Activated T-cell treated with anti-CD3 and anti-CD28 coated beads, Interleukin-2, amount 50 U/mL, for 72 hours (primary cell): ENCODE measurements around the gene SEC24B. TPM values are rescaled to one million over a fixed set of nuclear protein-coding genes. Genes with fewer than 3 reads are reported as not detected.
A peak's percentile ranks its signal among the peaks of the same experiment; 100 is the strongest.
"Not testable (repeated sequence)": the region's sequence is repeated elsewhere in the genome, so short reads cannot be mapped to it uniquely, and the experiment has no call there.

Experiments used
- ATAC-seq, 2 donors: fragments of 150-1000 bp; cut with Tn5 transposase; replicated peaks in 1 of 2; 2 replicates each; pipeline ENCODE4 v1.10.0; 2021; ENCODE audit warnings: moderate library complexity in 2 of 2, mild to moderate bottlenecking in 1 of 2
- DNase-seq, 2 donors: peaks; one replicate each; pipeline ENCODE4 v3.0.0; 2021 to 2022; ENCODE audit warnings: mixed read lengths in 1 of 2
- H3K27ac Mint-ChIP-seq: one replicate; pipeline ENCODE4 v1.8.0; 2022; ENCODE audit warnings: mild to moderate bottlenecking, moderate library complexity, mixed read lengths
- H3K27me3 Mint-ChIP-seq: one replicate; pipeline ENCODE4 v1.8.0; 2022; ENCODE audit warnings: low read depth, mixed read lengths
- H3K36me3 Mint-ChIP-seq, 2 donors: one replicate each; pipeline ENCODE4 v1.8.0; 2022; ENCODE audit warnings: mixed read lengths in 2 of 2, mild to moderate bottlenecking in 1 of 2; ENCODE audit not compliant: insufficient read depth in 2 of 2
- H3K4me1 Mint-ChIP-seq: one replicate; pipeline ENCODE4 v1.8.0; 2022; ENCODE audit warnings: low read depth, mixed read lengths
- H3K4me3 Mint-ChIP-seq, 2 donors: one replicate each; pipeline ENCODE4 v1.8.0; 2022; ENCODE audit warnings: mild to moderate bottlenecking in 2 of 2, mixed read lengths in 2 of 2, moderate library complexity in 2 of 2
- H3K9me3 Mint-ChIP-seq, 2 donors: one replicate each; pipeline ENCODE4 v1.8.0; 2022; ENCODE audit warnings: mixed read lengths in 2 of 2
- total RNA-seq, 2 donors: library from RNA; stranded (reverse); gene quantifications; one replicate each; pipeline ENCODE4 v1.2.3, GENCODE V29; 2022

Gene SEC24B
- total RNA-seq, 2 donors from 2014 or later = 25.0 to 25.8 TPM

DNA sequence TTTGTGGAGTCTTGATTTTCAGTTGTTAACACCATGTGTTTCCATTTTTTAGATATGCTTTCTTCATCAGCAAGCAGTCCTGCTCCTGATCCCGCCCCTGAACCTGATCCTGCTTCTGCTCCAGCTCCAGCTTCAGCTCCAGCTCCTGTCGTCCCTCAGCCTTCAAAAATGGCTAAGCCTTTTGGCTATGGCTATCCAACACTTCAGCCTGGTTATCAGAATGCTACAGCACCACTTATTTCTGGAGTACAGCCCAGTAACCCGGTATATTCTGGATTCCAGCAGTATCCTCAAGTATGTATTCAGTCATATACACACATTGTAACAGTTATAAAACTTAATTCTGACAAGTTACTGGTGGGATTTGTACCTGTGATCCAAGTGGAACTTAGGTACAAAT is 60.9 kb downstream of the SEC24B start:
- H3K27me3 Mint-ChIP-seq = no peaks in the 10 kb centered on the region
- no peak for DNase-seq
- no peak overlapping the region for H3K27ac Mint-ChIP-seq
- no peaks in the 10 kb centered on the region for H3K9me3 Mint-ChIP-seq
- H3K4me3 Mint-ChIP-seq = no peak overlapping the region
- H3K36me3 Mint-ChIP-seq = peaks cover 6 to 33% of the 10 kb centered on the region in 2 donors
- no peak for ATAC-seq
- H3K4me1 Mint-ChIP-seq = no peaks in the 10 kb centered on the region

DNA sequence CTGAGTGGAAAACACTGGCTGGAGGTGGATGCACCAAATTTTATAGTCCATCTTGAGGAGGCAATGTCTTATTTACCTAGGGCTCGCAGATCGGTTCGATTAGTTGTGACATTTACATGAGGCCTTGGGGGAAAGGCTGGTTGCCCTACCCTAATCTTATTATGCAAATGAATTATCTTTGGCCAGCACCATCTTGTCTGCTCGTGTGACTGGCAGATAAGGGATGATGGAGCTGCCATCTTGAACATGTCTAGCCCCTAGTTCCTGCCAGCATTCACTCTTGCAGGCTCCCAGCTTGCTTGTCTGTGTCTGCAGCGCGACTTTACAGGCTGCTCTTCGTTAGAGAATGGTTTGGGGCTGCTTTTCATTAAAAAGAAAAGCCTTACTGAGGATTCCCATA is 61.9 kb downstream of the SEC24B start:
- ATAC-seq (no peak), DNase-seq (no peak)
- H3K36me3 Mint-ChIP-seq = peaks cover 6 to 39% of the 10 kb centered on the region in 2 donors
- H3K4me3 Mint-ChIP-seq = no peak overlapping the region
- no peaks in the 10 kb centered on the region for H3K4me1 Mint-ChIP-seq
- no peaks in the 10 kb centered on the region for H3K27me3 Mint-ChIP-seq
- H3K27ac Mint-ChIP-seq = no peak overlapping the region
- no peaks in the 10 kb centered on the region for H3K9me3 Mint-ChIP-seq

DNA sequence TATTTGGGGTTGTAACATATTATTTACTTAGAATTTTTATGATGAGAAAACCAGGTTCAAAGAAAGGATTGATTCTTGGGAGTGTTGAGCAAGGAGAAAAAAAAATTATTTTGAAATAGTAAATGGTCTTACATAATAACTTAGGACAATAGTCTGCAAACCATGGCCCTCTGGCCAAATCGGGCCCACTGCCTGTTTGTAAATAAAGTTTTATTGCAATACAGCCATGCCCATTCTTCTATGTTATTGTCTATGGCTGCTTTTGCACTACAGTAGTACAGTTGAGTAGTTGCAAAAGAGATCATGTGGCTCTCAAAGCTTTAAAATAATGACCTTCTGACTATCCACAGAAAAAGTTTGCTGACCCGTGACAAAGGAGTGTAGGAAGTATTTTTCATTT is 63.3 kb downstream of the SEC24B start:
- ATAC-seq = no peak
- Mint-ChIP-seq H3K4me3 (no peak overlapping the region), H3K9me3 (no peaks in the 10 kb centered on the region), H3K27ac (peak overlapping the region; percentile 42), H3K27me3 (no peaks in the 10 kb centered on the region), H3K4me1 (no peaks in the 10 kb centered on the region), H3K36me3 (peaks cover 7 to 38% of the 10 kb centered on the region in 2 donors)
- no peak for DNase-seq

DNA sequence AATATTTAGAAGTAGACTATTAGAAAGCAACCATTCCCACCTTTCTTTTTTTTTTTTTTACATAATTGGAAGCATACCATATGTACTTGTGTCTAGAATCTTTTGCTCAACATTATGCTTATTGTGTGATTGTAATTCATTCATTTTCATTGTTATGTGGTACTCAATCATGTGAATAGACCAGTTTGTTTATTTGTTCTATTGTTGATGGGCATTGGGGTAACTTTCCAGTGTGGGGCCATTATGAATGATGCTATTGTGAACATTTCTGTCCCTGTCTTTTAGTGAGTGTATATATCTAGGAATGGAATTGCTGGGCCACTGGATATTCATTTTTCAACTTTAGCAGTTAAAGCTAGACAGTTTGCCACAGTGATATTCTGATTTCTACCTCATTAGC is 63.9 kb downstream of the SEC24B start:
- Mint-ChIP-seq H3K4me3 (no peak overlapping the region), H3K36me3 (peaks cover 7 to 40% of the 10 kb centered on the region in 2 donors), H3K4me1 (no peaks in the 10 kb centered on the region), H3K27me3 (no peaks in the 10 kb centered on the region), H3K9me3 (no peaks in the 10 kb centered on the region), H3K27ac (no peak overlapping the region)
- DNase-seq = no peak
- no peak for ATAC-seq

DNA sequence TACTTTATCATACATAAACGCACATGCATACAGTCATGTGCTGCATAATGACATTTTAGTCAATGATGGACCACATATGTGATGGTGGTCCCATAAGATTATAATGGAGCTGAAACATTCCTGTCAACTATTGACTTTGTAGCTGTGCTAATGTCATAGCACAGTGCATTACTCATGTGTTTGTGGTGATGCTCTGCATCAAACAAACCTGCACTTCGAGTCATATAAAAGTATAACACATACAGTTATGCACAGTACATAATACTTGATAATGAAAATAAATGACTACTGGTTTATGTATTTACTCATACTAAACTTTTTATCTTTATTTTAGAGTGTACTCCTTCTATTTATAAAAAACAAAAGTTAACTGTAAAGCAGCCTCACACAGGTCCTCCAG is 65.9 kb downstream of the SEC24B start:
- H3K36me3 Mint-ChIP-seq = peaks cover 7 to 42% of the 10 kb centered on the region in 2 donors
- DNase-seq (no peak), ATAC-seq (no peak)
- no peaks in the 10 kb centered on the region for H3K27me3 Mint-ChIP-seq
- H3K9me3 Mint-ChIP-seq = no peaks in the 10 kb centered on the region
- no peak overlapping the region for H3K27ac Mint-ChIP-seq
- H3K4me1 Mint-ChIP-seq = no peaks in the 10 kb centered on the region
- H3K4me3 Mint-ChIP-seq = no peak overlapping the region

DNA sequence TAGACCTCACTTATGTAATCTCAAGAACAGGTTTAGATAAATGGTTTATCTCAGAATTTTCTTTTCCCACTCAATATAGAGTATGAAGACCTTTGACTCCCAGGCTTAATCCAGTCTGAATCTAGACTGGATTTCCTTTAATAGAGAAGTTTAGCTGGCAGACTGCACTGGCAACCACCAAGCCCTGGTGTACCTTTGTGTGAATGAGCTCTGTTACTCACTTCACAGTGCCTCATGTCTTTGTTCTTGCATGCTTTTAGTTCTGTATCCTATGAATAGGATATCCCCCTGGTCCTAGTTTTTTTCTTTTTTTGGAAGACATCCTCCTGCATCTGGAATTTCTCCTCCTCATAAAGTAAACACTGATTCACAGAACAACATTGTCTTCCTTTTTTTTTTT is 73.3 kb downstream of the SEC24B start:
- H3K27ac Mint-ChIP-seq = no peak overlapping the region
- no peaks in the 10 kb centered on the region for H3K27me3 Mint-ChIP-seq
- H3K36me3 Mint-ChIP-seq = peaks cover 3 to 26% of the 10 kb centered on the region in 2 donors
- H3K4me1 Mint-ChIP-seq = no peaks in the 10 kb centered on the region
- no peak overlapping the region for H3K4me3 Mint-ChIP-seq
- H3K9me3 Mint-ChIP-seq = no peaks in the 10 kb centered on the region
- ATAC-seq = no peak
- DNase-seq = no peak

DNA sequence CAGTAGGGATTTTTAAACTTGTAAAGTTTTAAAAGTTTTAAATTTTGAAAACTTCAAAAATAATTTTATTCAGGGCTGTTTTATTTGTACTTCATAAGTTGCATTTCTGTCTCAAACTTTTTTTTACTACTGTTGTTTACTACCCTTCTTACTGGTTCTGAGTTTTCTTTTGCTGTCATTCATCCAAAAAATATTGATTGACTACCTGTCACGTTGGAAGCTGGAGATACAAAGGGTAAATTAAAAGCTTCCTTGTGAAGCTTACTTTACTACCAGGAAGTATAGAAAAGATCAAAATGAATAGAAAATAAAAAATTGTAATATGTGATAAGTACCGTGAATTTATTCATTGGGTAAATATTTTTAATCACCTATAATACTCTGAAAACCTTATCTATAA is 77.1 kb downstream of the SEC24B start:
- no peak for DNase-seq
- Mint-ChIP-seq H3K4me1 (no peaks in the 10 kb centered on the region), H3K27ac (no peak overlapping the region), H3K4me3 (no peak overlapping the region), H3K9me3 (no peaks in the 10 kb centered on the region), H3K36me3 (peaks cover 3 to 18% of the 10 kb centered on the region in 2 donors), H3K27me3 (no peaks in the 10 kb centered on the region)
- no peak for ATAC-seq

DNA sequence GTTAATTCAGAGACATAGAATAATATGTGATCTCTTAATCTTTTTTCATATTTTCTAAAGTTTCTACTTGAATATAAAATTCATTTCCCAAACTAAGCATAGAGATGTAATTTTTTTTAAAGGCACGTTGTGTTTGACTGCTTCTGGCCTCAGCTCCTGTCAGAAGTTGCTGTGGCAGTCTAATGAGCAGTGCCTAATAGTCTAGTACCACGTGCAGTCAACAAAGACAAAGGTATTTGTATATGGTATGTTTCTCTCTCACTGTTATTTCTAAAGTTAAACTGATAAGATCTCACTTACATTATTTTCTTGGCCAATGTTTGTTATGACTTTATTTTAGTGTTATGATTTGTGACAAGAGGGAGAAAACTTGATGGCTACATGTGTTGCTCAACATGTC is 77.8 kb downstream of the SEC24B start:
- H3K9me3 Mint-ChIP-seq = no peaks in the 10 kb centered on the region
- no peak overlapping the region for H3K4me3 Mint-ChIP-seq
- no peaks in the 10 kb centered on the region for H3K27me3 Mint-ChIP-seq
- no peak for ATAC-seq
- H3K4me1 Mint-ChIP-seq = no peaks in the 10 kb centered on the region
- DNase-seq = no peak
- H3K27ac Mint-ChIP-seq = no peak overlapping the region
- H3K36me3 Mint-ChIP-seq = peaks cover 3 to 18% of the 10 kb centered on the region in 2 donors

DNA sequence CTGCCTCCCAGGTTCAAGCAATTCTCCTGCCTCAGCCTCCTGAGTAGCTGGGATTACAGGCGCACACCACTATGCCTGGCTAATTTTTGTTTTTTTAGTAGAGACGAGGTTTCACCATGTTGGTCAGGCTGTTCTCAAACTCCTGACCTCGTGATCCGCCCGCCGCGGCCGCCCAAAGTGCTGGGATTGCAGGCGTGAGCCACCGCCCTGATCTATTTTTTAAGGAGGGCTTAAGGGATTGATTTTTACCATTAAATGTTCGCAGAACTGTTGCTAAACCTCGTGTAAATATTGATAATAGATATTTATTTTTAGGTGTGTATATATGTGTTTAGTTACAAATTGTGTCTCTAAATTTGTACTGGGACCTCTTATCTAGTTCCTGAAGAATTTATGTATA is 79.8 kb downstream of the SEC24B start:
- ATAC-seq, H3K4me1 Mint-ChIP-seq, H3K27ac Mint-ChIP-seq, H3K9me3 Mint-ChIP-seq, DNase-seq, H3K4me3 Mint-ChIP-seq, H3K27me3 Mint-ChIP-seq: not testable (repeated sequence)
- peaks cover 3 to 14% of the 10 kb centered on the region in 2 donors for H3K36me3 Mint-ChIP-seq

DNA sequence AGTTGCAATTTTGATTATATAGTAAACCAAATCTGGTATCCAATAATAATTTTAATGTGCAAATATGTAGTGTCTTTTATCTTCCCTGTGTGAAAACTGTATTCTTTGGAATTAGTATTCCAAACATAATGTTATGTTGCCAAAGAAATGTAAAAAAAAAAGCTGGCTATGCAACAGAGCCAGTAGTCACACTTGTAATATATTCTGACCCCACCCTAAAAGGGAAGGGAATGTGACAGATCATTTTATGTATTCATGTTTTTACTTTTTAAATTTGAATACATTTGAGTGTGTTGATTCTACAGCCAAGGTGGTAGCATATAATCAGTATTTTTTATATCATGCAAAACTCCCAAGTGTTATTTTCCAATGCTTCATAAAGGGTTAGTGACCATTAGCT is 98.6 kb downstream of the SEC24B start:
- Mint-ChIP-seq H3K9me3 (no peaks in the 10 kb centered on the region), H3K36me3 (peaks cover 3 to 26% of the 10 kb centered on the region in 2 donors), H3K4me3 (no peak overlapping the region), H3K27ac (peak overlapping the region; percentile 42), H3K4me1 (no peaks in the 10 kb centered on the region), H3K27me3 (no peaks in the 10 kb centered on the region)
- no peak for DNase-seq
- no peak for ATAC-seq

DNA sequence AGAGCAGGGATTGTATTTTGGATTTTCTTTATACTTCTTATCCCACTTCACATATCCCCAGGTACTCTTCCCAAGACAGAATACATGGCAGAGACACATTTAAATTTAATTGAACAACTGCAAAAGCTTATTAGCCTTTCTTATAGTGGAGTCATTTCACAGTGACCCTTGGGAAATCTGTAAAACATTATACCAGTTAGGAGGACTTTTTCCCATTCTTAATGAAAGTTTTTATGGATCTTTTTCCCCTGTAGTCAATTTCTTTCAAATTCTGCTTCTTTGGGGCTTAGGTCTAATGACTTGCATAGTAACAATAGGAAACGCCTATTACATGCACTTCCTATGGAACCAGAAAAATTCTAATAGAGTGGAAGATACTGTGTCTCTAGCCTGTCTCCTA is 111.8 kb downstream of the SEC24B start:
- Mint-ChIP-seq H3K27me3 (no peaks in the 10 kb centered on the region), H3K4me3 (no peak overlapping the region), H3K27ac (peak overlapping the region; percentile 22), H3K4me1 (peaks cover 15% of the 10 kb centered on the region), H3K9me3 (peaks cover 2% of the 10 kb centered on the region in 2 donors), H3K36me3 (peaks cover 9 to 14% of the 10 kb centered on the region in 2 donors)
- DNase-seq (no peak), ATAC-seq (no peak)

DNA sequence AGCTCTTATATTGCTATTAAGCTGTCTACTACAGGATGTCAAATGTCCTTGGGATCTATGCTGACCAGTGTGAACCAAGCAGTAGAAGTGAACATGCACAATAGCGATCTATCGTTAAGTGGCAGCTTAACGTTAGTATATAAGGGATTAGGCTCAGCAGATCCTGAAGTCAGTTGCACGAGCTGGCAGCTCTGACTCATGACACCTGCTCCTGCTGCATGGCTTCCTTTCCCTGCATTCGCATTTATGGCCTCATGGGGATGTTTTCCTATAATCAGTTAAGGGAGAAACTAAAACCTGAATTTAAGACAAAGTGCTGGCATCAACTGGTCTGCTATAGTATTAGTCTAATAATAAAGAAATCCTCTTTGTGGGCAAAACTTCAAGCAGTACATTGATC is 113.8 kb downstream of the SEC24B start:
- ATAC-seq (no peak), DNase-seq (no peak)
- Mint-ChIP-seq H3K27ac (no peak overlapping the region), H3K4me1 (peaks cover 15% of the 10 kb centered on the region), H3K4me3 (no peak overlapping the region), H3K9me3 (peaks cover 2% of the 10 kb centered on the region in 2 donors), H3K36me3 (peaks cover 8 to 10% of the 10 kb centered on the region in 2 donors), H3K27me3 (no peaks in the 10 kb centered on the region)

DNA sequence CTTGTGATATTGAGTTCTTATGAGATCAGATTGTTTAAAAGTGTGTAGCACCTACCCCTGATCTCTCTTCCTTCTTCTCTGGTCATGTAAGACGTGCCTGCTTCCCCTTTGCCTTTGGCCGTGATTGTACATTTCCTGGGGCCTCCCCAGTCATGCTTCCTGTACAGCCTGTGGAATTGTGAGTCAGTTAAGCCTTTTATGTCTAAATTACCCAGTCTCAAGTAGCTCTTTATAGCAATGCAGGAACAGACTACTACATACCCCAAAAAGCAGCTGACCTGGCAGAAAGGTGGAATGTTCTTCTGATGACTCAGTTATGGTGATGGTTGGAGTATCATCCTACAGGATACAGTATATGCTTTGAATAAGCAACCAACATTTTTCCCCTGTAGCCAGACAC is 115.0 kb downstream of the SEC24B start:
- Mint-ChIP-seq H3K27me3 (no peaks in the 10 kb centered on the region), H3K27ac (peak overlapping the region; percentile 18), H3K4me1 (peaks cover 15% of the 10 kb centered on the region), H3K36me3 (peaks cover 4 to 5% of the 10 kb centered on the region in 2 donors), H3K9me3 (peaks cover 2% of the 10 kb centered on the region in 2 donors), H3K4me3 (no peak overlapping the region)
- ATAC-seq = peak; percentile 57 to 78
- no peak for DNase-seq

DNA sequence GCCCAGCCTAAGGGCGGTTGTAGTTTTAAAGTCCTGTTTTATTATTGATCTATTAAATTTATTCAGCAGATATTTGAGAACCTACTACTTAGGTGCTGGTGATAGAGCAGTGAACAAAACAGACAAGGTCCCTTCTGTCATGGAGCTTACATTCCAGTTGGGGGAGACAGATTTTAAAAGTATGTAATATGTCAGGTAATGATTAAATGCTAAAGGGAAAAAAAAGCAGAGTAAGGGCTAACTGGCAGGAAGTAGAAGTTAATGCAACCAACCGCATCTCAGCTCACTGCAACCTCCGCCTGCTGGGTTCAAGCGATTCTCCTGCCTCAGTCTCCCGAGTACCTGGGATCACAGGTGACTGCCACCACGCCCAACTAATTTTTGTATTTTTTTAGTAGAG is 118.6 kb downstream of the SEC24B start:
- H3K4me1 Mint-ChIP-seq = peaks cover 9% of the 10 kb centered on the region
- H3K27me3 Mint-ChIP-seq = no peaks in the 10 kb centered on the region
- DNase-seq (no peak), ATAC-seq (no peak)
- no peak overlapping the region for H3K27ac Mint-ChIP-seq
- H3K36me3 Mint-ChIP-seq = peaks cover 4 to 5% of the 10 kb centered on the region in 2 donors
- no peak overlapping the region for H3K4me3 Mint-ChIP-seq
- H3K9me3 Mint-ChIP-seq = peaks cover 2% of the 10 kb centered on the region in 2 donors
